GM18508 (cell line): Measurements from ENCODE around the gene CPZ.
"Not testable (repeated sequence)": the region's sequence is repeated elsewhere in the genome, so short reads cannot be mapped to it uniquely, and the experiment has no call there.

Experiments used
- ATAC-seq: cut with Tn5 transposase; IDR thresholded peaks from one replicate; pipeline ENCODE4 v1.9.1; 2021; ENCODE audit warnings: moderate number of reproducible peaks; ENCODE audit not compliant: insufficient read depth, unreplicated experiment

CPZ gene

DNA sequence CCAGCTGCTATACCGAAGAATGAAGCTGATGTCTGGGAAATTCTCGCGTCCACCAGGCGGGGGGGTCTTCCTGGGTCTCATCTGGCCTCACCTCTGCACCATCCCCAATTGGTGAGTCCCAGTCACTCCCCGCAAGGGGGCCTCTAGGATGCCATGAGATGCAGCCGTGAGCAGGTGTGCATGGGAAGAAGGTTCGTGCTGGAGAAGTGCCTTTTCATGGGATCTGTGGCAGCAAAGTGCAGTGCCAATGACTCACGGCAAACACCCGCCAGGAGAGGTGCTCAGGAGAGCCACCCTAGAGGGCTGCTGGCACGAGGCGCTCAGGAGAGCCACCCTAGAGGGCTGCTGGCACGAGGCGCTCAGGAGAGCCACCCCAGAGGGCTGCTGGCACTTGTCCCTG, 55.1 kb downstream of the CPZ start:
- ATAC-seq = no peak

DNA sequence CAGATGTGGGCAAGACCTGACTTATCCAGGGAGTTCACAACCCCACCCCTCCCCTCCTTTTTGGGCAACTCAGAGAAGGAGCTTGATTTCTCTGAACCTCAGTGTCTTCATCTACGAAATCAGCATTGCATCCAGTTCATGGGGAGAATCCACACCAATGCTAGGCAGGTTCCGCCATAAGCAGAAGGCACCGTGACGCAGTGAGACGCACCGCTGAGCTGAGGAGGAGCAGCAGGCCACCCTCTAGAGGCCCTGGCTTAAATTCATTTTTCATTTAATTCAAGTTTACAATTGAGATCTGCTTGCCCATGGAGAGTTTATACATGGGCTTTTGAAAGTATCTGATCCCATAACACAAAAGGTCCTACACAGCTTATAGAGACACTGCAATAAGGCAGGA, 55.7 kb downstream of the CPZ start:
- ATAC-seq = no peak

GRCh38 chr4:8648816-8649630, 56.5 kb downstream of the CPZ start:
- ATAC-seq = no peak

DNA sequence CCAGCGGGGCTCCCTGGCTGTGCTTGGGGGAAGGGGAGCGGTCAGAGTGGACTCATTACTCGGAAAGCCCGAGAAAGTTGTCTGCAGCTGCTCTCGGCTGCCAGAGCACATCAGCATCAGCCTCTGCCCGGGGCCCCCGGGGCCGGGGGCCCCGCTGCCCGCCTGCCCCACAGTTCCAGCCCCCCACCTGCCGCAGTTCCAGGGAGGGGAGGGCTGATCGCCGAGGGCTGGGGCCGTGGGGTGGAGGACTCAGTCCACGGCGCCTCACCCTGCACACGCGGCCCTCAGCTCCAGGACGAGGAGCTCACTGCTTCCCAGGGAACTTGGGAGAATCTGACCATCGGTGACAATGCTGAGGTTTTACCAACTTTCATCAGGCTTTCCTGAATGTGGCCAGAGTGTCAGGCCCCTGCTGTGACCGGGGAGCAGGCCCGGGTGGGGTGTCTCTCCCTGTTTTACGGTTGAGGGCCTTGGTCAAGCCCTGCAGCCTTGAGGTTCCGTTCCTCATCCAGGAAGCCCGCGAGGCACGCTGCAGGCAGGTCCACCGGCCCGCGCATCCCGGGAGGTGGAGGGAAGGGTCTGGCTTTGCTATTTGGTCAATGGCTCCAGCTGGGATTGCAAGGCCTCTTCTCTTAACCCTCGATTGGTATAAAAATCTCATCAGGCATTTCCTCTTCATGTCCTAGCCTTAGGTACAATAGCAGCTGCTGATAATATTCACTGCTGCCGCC, 57.2 kb downstream of the CPZ start:
- ATAC-seq = no peak

- ATAC-seq = no peak
Observed at GRCh38 chr4:8651661-8652180, 59.2 kb downstream of the CPZ start.

GRCh38 chr4:8652181-8653078, 59.9 kb downstream of the CPZ start:
- no peak for ATAC-seq

DNA sequence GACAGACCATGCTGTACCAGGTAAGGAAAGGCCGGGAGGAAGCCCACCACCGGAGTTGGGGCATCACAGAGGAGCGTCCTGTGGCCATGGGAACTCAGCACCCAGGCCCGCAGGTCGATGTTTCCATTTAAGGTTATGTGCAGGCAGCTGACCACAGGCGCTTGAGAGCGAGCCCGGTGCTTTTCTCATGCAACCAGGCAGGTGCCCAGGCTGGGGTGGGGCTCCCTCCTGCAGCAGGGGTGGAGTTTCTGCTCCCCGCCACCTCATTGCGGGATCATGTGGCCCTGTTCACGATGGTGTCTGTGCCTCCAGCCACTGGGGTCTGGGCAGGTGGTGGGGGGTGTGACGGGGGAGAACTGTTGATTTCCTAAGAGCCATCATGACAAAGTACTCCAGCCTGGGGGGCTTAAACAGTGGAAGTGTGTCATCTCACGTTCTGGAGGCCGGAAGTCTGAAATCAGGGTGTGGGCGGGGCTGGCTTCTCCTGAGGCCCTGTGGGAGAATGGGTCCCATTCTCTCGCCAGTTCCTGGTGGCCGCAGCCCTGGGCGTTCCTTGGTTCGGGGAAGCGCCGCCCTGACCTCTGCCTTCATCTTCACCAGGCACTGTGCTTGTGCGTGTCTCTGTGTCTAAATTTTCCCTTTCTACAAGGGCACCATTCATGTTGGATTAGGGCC, 60.9 kb downstream of the CPZ start:
- ATAC-seq = no peak

DNA sequence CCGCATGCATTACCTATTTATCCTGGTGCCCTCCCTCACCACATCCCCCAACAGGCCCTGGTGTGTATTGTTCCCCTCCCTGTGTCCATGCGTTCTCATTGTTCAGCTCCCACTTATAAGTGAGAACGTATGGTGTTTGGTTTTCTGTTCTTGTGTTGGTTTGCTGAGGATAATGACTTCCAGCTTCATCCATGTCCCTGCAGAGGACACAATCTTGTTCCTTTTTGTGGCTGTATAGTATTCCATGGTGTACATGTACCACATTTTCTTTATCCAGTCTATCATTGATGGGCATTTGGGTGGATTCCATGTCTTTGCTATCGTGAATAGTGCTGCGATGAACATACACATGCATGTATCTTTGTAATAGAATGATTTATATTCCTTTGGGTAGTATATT, 61.6 kb downstream of the CPZ start:
- not testable (repeated sequence) for ATAC-seq

GRCh38 chr4:8655411-8656184, 63.0 kb downstream of the CPZ start:
- no peak for ATAC-seq

GRCh38 chr4:8656185-8656517, 63.6 kb downstream of the CPZ start:
- no peak for ATAC-seq

GRCh38 chr4:8656711-8657380, 64.3 kb downstream of the CPZ start:
- ATAC-seq = no peak

GRCh38 chr4:8657381-8658088, 65.0 kb downstream of the CPZ start:
- ATAC-seq = no peak

DNA sequence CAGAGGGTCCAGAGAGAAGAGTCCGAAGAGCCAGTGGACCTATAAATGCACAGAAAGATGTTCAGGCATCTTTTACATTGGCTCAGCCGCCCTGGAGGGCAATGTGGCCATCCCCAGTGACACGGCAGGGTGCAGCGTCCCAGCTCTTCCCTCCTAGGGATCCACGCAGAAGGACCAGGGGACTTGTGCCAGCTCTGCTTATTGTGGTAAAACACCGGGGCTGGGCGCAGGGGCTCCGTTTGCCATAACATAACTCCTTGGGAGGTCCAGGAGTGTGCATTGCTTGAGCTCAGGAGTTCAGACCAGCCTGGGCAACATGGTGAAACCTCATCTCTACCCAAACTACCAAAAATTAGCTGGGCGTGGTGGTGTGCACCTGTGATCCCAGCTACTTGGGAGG, 70.2 kb downstream of the CPZ start:
- no peak for ATAC-seq

- no peak for ATAC-seq
Observed at GRCh38 chr4:8664031-8664805, 71.7 kb downstream of the CPZ start.

DNA sequence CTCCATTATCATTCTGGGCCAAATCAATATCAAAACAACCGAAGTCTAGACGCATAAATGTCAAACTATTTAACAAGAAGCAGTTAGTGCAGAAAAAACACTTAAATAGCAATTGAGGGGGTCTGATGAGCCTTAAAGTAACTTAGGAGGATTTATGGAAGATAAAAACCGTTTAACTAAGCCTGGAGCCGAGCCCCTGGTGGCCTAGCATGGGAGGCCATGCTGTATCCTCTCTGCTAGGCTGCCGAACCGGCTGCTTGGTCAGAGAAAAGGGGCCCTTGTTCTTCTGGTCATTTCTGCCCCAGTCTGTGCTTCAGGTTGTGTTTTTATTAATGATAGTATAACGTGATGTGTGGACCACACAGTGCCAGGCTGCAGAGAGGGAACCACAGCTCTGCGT, 72.4 kb downstream of the CPZ start:
- ATAC-seq = no peak

DNA sequence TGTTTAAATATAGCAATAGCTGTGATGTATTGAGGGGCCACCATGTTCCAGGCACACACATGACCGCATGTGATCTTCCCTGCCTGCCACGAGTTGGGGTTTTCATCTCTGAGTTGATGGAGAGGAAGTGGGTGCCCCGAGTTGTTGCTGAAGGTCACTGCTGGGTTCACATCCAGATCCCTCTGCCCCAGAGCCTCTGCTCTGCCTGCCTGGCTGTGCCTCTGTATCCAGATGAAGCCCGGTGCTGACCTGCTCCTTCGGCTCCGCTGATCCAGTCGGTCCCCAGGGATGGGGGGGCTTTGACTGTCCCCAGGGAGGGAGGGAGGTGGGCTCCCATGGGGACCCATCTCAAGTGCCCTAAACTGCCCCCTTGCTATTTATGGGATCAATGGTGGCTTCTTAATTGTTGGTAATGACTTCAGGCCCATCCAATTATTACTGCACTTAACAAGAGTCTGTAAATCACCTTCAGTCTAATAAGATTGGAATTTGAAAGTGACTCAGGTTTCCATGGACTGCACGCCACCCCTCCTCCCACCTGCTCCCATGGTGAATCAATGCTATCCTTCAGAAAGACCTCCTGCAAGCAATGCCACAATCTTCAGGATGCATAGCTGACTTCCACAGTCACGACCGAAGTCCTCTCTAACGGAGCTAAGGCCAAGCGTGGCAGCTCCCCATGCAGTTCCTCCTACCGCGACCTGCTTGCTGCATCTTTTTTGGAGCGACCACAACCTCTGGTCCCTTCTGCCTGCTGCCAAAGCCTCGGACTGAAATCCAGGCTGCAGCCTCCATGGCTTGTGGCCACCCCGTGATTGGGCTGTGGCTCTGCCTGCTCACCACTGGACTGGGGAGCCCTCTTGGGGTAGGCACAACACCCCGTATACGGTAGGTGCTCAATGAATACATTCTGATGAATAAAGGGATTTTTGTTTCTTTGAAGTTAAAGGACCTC, 73.1 kb downstream of the CPZ start:
- ATAC-seq = no peak
